Uterus (tissue), 4 donors: ENCODE data around the gene AGMO. TPM values are rescaled to one million over a fixed set of nuclear protein-coding genes. Genes with fewer than 3 reads are reported as not detected.

Source experiments
- DNase-seq, 2 donors: peaks; one replicate each; pipeline ENCODE4 v3.0.0-alpha.2; 2019 to 2020
- H3K27ac ChIP-seq, 2 donors: fragments of 200-600 bp; sonication (generic); 1 replicate in 1 of 2; 2 replicates in 1 of 2; pipeline ENCODE4 v1.5.1; 2016 to 2018
- H3K27me3 ChIP-seq, 2 donors: fragments of 200-600 bp; sonication (generic); one replicate each; pipeline ENCODE4 v1.5.1; 2018 to 2019; ENCODE audit warnings: control low read depth in 1 of 2
- H3K36me3 ChIP-seq, 2 donors: fragments of 200-600 bp; sonication (generic); one replicate each; pipeline ENCODE4 v1.5.1; 2019; ENCODE audit warnings: control low read depth in 1 of 2
- H3K4me1 ChIP-seq, 2 donors: fragments of 200-600 bp; sonication (generic); one replicate each; pipeline ENCODE4 v1.5.1; 2018 to 2019; ENCODE audit warnings: control low read depth in 1 of 2
- H3K4me3 ChIP-seq, 2 donors: fragments of 200-600 bp; sonication (generic); 1 replicate in 1 of 2; 2 replicates in 1 of 2; pipeline ENCODE4 v1.5.1; 2018 to 2019; ENCODE audit warnings: mild to moderate bottlenecking in 1 of 2
- H3K9me3 ChIP-seq, 2 donors: fragments of 200-600 bp; sonication (generic); one replicate each; pipeline ENCODE4 v1.5.1; 2019; ENCODE audit warnings: control low read depth in 1 of 2
- POLR2A ChIP-seq, 2 donors: fragments of 450-650 bp; IDR thresholded peaks; one replicate each; pipeline ENCODE4 v1.6.1; 2016; ENCODE audit warnings: antibody characterized with exemption in 2 of 2, mild to moderate bottlenecking in 1 of 2, moderate library complexity in 1 of 2
- intact Hi-C: fragments of 100-400 bp; cut with DNase I; formaldehyde crosslinking; loops from one replicate; pipeline ENCODE4 v1.15.1; 2023; ENCODE audit warnings: low total_unique reads
- total RNA-seq, 4 donors: library from RNA; depleted of rRNA in 3 of 4; stranded (reverse); fragments of >200 nt in 3 of 4; gene quantifications; one replicate each; pipeline versions ENCODE4 v1.1.0 to v1.2.4, GENCODE V29; 2014 to 2023
- TF ChIP-seq, protein P1 (sequence below), 4 experiments: fragments of 200-600 bp in 2 of 4; fragments of 450-650 bp in 2 of 4; sonication (generic) in 2 of 4; IDR thresholded peaks; one replicate each; pipeline ENCODE4 v1.5.1; 2016 to 2019; ENCODE audit warnings: antibody characterized with exemption in 4 of 4, mild to moderate bottlenecking in 2 of 4, moderate library complexity in 1 of 4
- donor health status: DM: yes; HTN: yes; CAD: no.

Gene AGMO
- total RNA-seq, 4 donors from 2014 or later: 0.24 to 1.5 TPM; not detected in 2

DNA sequence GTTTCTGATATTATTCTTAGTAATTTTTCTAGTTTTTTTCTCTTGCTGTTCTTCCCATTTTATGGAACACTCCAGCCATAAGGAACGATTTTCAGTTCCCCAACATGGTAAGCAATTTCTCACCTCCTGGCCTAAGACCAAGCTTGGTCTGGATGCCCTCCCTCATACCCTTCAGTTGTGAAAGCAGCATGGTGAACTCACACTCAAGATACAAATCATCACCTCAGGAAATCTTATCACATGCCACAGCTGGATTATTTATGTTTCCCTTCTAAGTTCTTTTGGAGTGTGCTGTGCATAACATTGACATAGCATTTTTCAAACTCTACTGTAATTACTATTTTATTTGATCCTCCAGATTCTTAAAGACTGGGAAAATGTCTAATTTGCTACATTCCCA is 216.6 kb downstream of the AGMO start:
- H3K9me3 ChIP-seq: no peaks in the 10 kb centered on the region
- H3K27ac ChIP-seq: no peak overlapping the region
- H3K27me3 ChIP-seq: no peaks in the 10 kb centered on the region
- H3K4me1 ChIP-seq: no peaks in the 10 kb centered on the region
- intact Hi-C loops: no loop called here
- no peak for DNase-seq
- no peak for TF ChIP-seq POLR2A (IDR thresholded peaks at IDR 0.05)
- TF ChIP-seq, protein P1, sequence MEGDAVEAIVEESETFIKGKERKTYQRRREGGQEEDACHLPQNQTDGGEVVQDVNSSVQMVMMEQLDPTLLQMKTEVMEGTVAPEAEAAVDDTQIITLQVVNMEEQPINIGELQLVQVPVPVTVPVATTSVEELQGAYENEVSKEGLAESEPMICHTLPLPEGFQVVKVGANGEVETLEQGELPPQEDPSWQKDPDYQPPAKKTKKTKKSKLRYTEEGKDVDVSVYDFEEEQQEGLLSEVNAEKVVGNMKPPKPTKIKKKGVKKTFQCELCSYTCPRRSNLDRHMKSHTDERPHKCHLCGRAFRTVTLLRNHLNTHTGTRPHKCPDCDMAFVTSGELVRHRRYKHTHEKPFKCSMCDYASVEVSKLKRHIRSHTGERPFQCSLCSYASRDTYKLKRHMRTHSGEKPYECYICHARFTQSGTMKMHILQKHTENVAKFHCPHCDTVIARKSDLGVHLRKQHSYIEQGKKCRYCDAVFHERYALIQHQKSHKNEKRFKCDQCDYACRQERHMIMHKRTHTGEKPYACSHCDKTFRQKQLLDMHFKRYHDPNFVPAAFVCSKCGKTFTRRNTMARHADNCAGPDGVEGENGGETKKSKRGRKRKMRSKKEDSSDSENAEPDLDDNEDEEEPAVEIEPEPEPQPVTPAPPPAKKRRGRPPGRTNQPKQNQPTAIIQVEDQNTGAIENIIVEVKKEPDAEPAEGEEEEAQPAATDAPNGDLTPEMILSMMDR (IDR thresholded peaks at IDR 0.05): no peak
- H3K36me3 ChIP-seq: no peaks in the 10 kb centered on the region
- H3K4me3 ChIP-seq: no peak overlapping the region

DNA sequence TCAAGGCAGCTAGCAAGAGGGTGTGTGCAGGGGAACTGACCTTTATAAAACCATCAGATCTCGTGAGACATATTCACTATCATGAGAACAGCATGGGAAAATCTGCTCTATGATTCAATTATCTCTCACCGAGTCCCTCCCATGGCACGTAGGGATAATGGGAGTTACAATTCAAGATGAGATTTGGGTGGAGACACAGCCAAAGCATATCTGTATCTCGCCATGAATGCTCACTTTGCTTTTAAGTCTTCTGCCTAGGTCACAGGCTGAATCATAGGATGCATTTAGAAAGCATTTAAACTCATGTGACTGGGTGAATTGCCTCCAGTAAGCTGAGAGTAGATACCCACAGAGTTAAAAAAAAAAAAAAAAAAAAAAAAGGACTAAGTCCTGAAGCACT is 220.0 kb downstream of the AGMO start:
- Histone ChIP-seq H3K36me3 (no peaks in the 10 kb centered on the region), H3K4me1 (no peaks in the 10 kb centered on the region), H3K27me3 (no peaks in the 10 kb centered on the region), H3K27ac (no peak overlapping the region), H3K4me3 (no peak overlapping the region), H3K9me3 (no peaks in the 10 kb centered on the region)
- DNase-seq: no peak
- TF ChIP-seq, protein P1 (IDR thresholded peaks at IDR 0.05): no peak
- no peak for TF ChIP-seq POLR2A (IDR thresholded peaks at IDR 0.05)
- intact Hi-C loops: no loop called here

DNA sequence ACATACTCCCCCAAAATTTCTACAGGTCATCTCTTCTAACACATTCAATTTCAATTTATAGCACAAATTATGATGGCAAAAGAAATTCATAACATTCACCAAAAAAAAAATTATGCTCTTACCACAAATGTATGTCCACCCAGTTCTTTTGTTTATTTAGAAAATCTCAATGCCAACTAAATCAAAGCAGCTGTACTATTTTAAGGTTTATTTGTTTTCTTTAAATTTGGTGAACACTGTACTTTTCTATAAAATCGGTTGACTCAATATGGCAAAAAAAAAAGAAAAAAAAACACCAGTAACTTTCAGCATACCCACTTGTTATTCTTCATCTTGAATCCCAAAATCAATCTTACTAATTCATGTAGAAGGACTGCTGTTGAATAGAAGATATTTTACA is 225.7 kb downstream of the AGMO start:
- DNase-seq: no peak
- H3K36me3 ChIP-seq: no peaks in the 10 kb centered on the region
- TF ChIP-seq, protein P1 (IDR thresholded peaks at IDR 0.05): no peak
- no peak for TF ChIP-seq POLR2A (IDR thresholded peaks at IDR 0.05)
- no peaks in the 10 kb centered on the region for H3K9me3 ChIP-seq
- no peaks in the 10 kb centered on the region for H3K4me1 ChIP-seq
- intact Hi-C loops: no loop called here
- no peak overlapping the region for H3K27ac ChIP-seq
- H3K27me3 ChIP-seq: no peaks in the 10 kb centered on the region
- no peak overlapping the region for H3K4me3 ChIP-seq

DNA sequence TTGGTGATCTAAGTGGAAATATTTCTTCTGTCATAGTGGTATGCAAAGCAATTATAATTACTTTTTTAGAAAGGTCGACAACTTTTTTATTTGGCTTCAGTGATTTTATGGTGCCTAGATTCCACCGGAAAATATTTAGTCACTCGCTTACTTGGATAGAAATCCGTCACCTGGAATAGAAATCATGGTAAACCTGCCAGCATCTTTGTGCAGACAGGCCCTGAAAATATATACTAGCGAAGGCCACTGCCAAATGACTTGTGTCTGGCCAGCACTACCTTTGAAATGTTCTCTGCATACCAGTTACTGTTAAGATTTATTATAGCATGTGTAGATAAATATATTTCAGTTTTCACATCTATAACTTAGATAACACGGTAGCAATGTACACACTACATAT is 226.4 kb downstream of the AGMO start:
- intact Hi-C loops: no loop called here
- DNase-seq: no peak
- H3K4me3 ChIP-seq: no peak overlapping the region
- H3K4me1 ChIP-seq: no peaks in the 10 kb centered on the region
- no peaks in the 10 kb centered on the region for H3K36me3 ChIP-seq
- no peaks in the 10 kb centered on the region for H3K27me3 ChIP-seq
- H3K27ac ChIP-seq: no peak overlapping the region
- TF ChIP-seq, protein P1 (IDR thresholded peaks at IDR 0.05): no peak
- TF ChIP-seq POLR2A (IDR thresholded peaks at IDR 0.05): no peak
- no peaks in the 10 kb centered on the region for H3K9me3 ChIP-seq

DNA sequence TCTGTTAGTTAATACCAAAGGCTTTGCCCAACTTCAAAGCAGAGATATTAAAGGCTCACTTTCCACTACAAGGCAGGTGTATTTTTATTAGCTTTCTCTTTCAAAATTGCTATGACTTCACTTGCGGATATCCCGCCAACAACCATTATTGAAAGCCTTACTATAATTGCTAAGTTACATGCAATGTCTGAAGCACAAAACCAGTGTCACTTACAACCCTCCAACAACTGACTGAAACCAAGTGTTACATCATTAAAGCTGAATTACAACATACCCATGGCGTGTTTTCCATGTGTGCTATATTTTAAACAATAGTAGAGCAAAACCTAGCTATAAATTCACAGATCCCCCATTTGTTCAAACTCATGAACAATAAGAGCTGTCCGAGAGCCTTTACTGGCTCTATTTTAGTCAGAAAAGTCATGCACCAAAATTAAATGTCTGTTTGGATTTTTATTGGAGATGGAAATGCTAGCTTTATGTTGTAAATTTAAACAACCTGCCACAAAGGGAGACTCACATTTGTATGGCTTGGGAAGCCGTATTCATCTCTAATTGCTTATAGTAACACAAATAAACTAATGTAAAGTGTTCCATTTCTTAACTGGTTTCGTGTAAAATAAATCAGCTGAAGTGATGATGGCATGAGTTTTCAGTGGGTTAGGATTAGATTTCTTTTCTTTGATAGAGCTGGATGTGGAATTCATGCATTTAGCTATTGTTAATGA is 227.1 kb downstream of the AGMO start:
- Histone ChIP-seq H3K27me3 (no peaks in the 10 kb centered on the region), H3K36me3 (no peaks in the 10 kb centered on the region), H3K4me1 (no peaks in the 10 kb centered on the region), H3K9me3 (no peaks in the 10 kb centered on the region), H3K27ac (no peak overlapping the region), H3K4me3 (no peak overlapping the region)
- TF ChIP-seq POLR2A (IDR thresholded peaks at IDR 0.05): no peak
- TF ChIP-seq, protein P1 (IDR thresholded peaks at IDR 0.05): no peak
- intact Hi-C loops: no loop called here
- no peak for DNase-seq
